ENCODE measurements around the gene WFDC11. TPM values are rescaled to one million over a fixed set of nuclear protein-coding genes. Genes with fewer than 3 reads are reported as not detected.

WFDC11 gene
- total and polyA plus RNA-seq, 2 experiments from 2014 or later: not detected

DNA sequence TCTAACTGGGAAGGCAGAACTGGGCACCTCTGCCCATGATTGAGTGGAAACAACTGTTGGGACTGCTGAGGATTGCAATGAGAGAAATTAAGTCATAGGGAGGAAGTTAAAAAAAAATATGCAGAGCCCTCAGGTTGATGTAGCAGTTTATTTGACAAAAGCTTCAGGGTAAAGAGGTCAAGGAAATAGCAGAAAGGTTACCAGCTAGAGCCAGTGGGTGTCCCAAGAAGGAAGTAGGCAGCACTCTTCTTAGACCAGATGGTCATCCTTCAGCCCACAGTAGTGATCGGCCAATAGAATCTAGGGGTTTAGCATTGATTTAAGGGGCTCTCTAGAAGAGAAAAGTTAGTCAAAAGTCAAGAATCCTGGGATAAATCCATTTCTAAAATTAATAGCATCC lies 62.2 kb downstream of the WFDC11 start:
- 95% methylated on average over 1 of the region's 1 CpG for WGBS (ENCODE audit: low lambda C conversion rate, missing lambda C conversion rate)
- no peaks in the 10 kb centered on the region for H4K20me1 ChIP-seq (ENCODE audit: insufficient read depth, poor library complexity, severe bottlenecking)
- no peaks in the 10 kb centered on the region for H3K9me3 ChIP-seq (ENCODE audit: low read depth)
- H3K4me3 ChIP-seq: no peak overlapping the region
- no peak overlapping the region for H2AFZ ChIP-seq
- no peak for DNase-seq (ENCODE audit: low spot score)
- no peaks in the 10 kb centered on the region for H3K27me3 ChIP-seq
- H3K79me2 ChIP-seq: no peaks in the 10 kb centered on the region
- H3K9me2 ChIP-seq (replicated peaks; ENCODE audit: insufficient read depth): no peaks in the 10 kb centered on the region
- no peaks in the 10 kb centered on the region for H3K36me3 ChIP-seq (replicated peaks; ENCODE audit: insufficient read depth, low read depth)
- no peak overlapping the region for H3K27ac ChIP-seq
- no peaks in the 10 kb centered on the region for H3K4me1 ChIP-seq (ENCODE audit: insufficient read depth)
- TF ChIP-seq EZH2 (IDR thresholded peaks at IDR 0.05; ENCODE audit: borderline replicate concordance) (no peak), EZH2phosphoT487 (IDR thresholded peaks at IDR 0.05; ENCODE audit: low read depth, severe bottlenecking, unreplicated experiment) (no peak)
- TF ChIP-seq, protein P1, sequence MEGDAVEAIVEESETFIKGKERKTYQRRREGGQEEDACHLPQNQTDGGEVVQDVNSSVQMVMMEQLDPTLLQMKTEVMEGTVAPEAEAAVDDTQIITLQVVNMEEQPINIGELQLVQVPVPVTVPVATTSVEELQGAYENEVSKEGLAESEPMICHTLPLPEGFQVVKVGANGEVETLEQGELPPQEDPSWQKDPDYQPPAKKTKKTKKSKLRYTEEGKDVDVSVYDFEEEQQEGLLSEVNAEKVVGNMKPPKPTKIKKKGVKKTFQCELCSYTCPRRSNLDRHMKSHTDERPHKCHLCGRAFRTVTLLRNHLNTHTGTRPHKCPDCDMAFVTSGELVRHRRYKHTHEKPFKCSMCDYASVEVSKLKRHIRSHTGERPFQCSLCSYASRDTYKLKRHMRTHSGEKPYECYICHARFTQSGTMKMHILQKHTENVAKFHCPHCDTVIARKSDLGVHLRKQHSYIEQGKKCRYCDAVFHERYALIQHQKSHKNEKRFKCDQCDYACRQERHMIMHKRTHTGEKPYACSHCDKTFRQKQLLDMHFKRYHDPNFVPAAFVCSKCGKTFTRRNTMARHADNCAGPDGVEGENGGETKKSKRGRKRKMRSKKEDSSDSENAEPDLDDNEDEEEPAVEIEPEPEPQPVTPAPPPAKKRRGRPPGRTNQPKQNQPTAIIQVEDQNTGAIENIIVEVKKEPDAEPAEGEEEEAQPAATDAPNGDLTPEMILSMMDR (IDR thresholded peaks at IDR 0.05; ENCODE audit: poor library complexity): no peak
- H3K4me2 ChIP-seq: no peak overlapping the region

Small RNA genes lying within 50 kb of the gene (microRNA-seq; reads per million reads assigned to microRNA genes)
- gene MIR3617: 75.6 reads per million, percentile 58 among the genes with 10 or more reads in this experiment

Small RNA genes lying within 50 kb of the gene (small RNA-seq; reads per million reads assigned to genes)
- gene MIR3617: 0.43 reads per million, percentile 30 among the genes with 10 or more reads in this experiment

Other genes starting within 250 kb of the WFDC11 start
- 12.6 and 16.7 TPM in 2 replicates for gene WFDC2, start 200.5 kb downstream of the WFDC11 start, total RNA-seq
- 92.1 and 99.1 TPM in 2 replicates for gene WFDC2, start 200.5 kb downstream of the WFDC11 start, polyA plus RNA-seq
- gene SPINT3, start 154.6 kb downstream of the WFDC11 start, total RNA-seq: not detected in 2 replicates
- not detected in 2 replicates for gene SPINT3, start 154.6 kb downstream of the WFDC11 start, polyA plus RNA-seq
- not detected in 2 replicates for gene WFDC6, start 130.8 kb downstream of the WFDC11 start, total RNA-seq
- not detected in 2 replicates for gene WFDC6, start 130.8 kb downstream of the WFDC11 start, polyA plus RNA-seq
- gene EPPIN, start 122.8 kb downstream of the WFDC11 start, total RNA-seq: not detected in 2 replicates
- not detected in 2 replicates for gene EPPIN, start 122.8 kb downstream of the WFDC11 start, polyA plus RNA-seq
- gene WFDC8, start 91.0 kb downstream of the WFDC11 start, total RNA-seq: not detected in 2 replicates
- gene WFDC8, start 91.0 kb downstream of the WFDC11 start, polyA plus RNA-seq: not detected in 2 replicates
- not detected in 2 replicates for gene WFDC10A, start 40.5 kb downstream of the WFDC11 start, total RNA-seq
- gene WFDC10A, start 40.5 kb downstream of the WFDC11 start, polyA plus RNA-seq: not detected in 2 replicates
- not detected in 2 replicates for gene WFDC9, start 39.0 kb downstream of the WFDC11 start, total RNA-seq
- not detected in 2 replicates for gene WFDC9, start 39.0 kb downstream of the WFDC11 start, polyA plus RNA-seq
- gene WFDC13, start 31.8 kb upstream of the WFDC11 start, total RNA-seq: not detected in 2 replicates
- 0.29 TPM in 1 of 2 replicates, not detected in the other for gene WFDC13, start 31.8 kb upstream of the WFDC11 start, polyA plus RNA-seq
- 2.6 TPM in 1 of 2 replicates, not detected in the other for gene WFDC10B, start 34.8 kb upstream of the WFDC11 start, total RNA-seq
- gene WFDC10B, start 34.8 kb upstream of the WFDC11 start, polyA plus RNA-seq: 0.62 and 1.9 TPM in 2 replicates
- not detected in 2 replicates for gene SPINT4, start 52.1 kb upstream of the WFDC11 start, total RNA-seq
- gene SPINT4, start 52.1 kb upstream of the WFDC11 start, polyA plus RNA-seq: not detected in 2 replicates
- 0.72 and 2.6 TPM in 2 replicates for gene WFDC3, start 121.6 kb upstream of the WFDC11 start, total RNA-seq
- 9.9 and 16.8 TPM in 2 replicates for gene WFDC3, start 121.6 kb upstream of the WFDC11 start, polyA plus RNA-seq
- gene DNTTIP1, start 121.7 kb upstream of the WFDC11 start, total RNA-seq: 18.8 and 25.2 TPM in 2 replicates
- gene DNTTIP1, start 121.7 kb upstream of the WFDC11 start, polyA plus RNA-seq: 60.3 and 65.1 TPM in 2 replicates
- 21.9 and 26.7 TPM in 2 replicates for gene UBE2C, start 142.4 kb upstream of the WFDC11 start, total RNA-seq
- gene UBE2C, start 142.4 kb upstream of the WFDC11 start, polyA plus RNA-seq: 46.9 and 49.0 TPM in 2 replicates
- 0.63 TPM in 1 of 2 replicates, not detected in the other for gene TNNC2, start 157.1 kb upstream of the WFDC11 start, total RNA-seq
- 0.51 and 1.8 TPM in 2 replicates for gene TNNC2, start 157.1 kb upstream of the WFDC11 start, polyA plus RNA-seq
- gene SNX21, start 163.6 kb upstream of the WFDC11 start, total RNA-seq: 19.3 and 30.0 TPM in 2 replicates
- gene SNX21, start 163.6 kb upstream of the WFDC11 start, polyA plus RNA-seq: 32.1 and 32.5 TPM in 2 replicates
- gene ACOT8, start 187.2 kb upstream of the WFDC11 start, total RNA-seq: 26.3 and 40.6 TPM in 2 replicates
- gene ACOT8, start 187.2 kb upstream of the WFDC11 start, polyA plus RNA-seq: 36.5 and 44.0 TPM in 2 replicates
- gene ZSWIM3, start 187.4 kb upstream of the WFDC11 start, total RNA-seq: 4.3 and 6.2 TPM in 2 replicates
- gene ZSWIM3, start 187.4 kb upstream of the WFDC11 start, polyA plus RNA-seq: 1.3 and 4.1 TPM in 2 replicates
- gene ZSWIM1, start 211.0 kb upstream of the WFDC11 start, total RNA-seq: 6.4 and 6.9 TPM in 2 replicates
- gene ZSWIM1, start 211.0 kb upstream of the WFDC11 start, polyA plus RNA-seq: 4.7 and 5.0 TPM in 2 replicates
- 5.6 TPM in 1 of 2 replicates, not detected in the other for gene SPATA25, start 217.4 kb upstream of the WFDC11 start, total RNA-seq
- 0.41 and 1.4 TPM in 2 replicates for gene SPATA25, start 217.4 kb upstream of the WFDC11 start, polyA plus RNA-seq
- 11.1 and 12.8 TPM in 2 replicates for gene NEURL2, start 221.0 kb upstream of the WFDC11 start, total RNA-seq
- gene NEURL2, start 221.0 kb upstream of the WFDC11 start, polyA plus RNA-seq: 11.7 and 11.8 TPM in 2 replicates
- 401 and 425 TPM in 2 replicates for gene CTSA, start 221.1 kb upstream of the WFDC11 start, total RNA-seq
- 716 and 724 TPM in 2 replicates for gene CTSA, start 221.1 kb upstream of the WFDC11 start, polyA plus RNA-seq
- gene PLTP, start 241.9 kb upstream of the WFDC11 start, total RNA-seq: 144 and 176 TPM in 2 replicates
- gene PLTP, start 241.9 kb upstream of the WFDC11 start, polyA plus RNA-seq: 623 and 823 TPM in 2 replicates